SK-N-MC (cell line): Measurements from ENCODE around the gene PSMD11.

Experiments used
- EZH2 ChIP-seq: fragments of 200-600 bp; sonication (generic); IDR thresholded peaks from one replicate; pipeline ENCODE4 v1.6.1; 2017; ENCODE audit warnings: antibody characterized with exemption
- POLR2AphosphoS5 ChIP-seq: IDR thresholded peaks from 2 replicates; pipeline ENCODE4 v1.6.1; 2012; ENCODE audit warnings: mild to moderate bottlenecking, low read depth, low read length, borderline replicate concordance

GRCh38 chr17:32484628-32485027 is 40.3 kb downstream of the PSMD11 start:
- TF ChIP-seq EZH2 (no peak), POLR2AphosphoS5 (no peak)
